Fibroblast of the conjunctiva (primary cell): ENCODE measurements around the gene ADRA1B.
A peak's percentile ranks its signal among the peaks of the same experiment; 100 is the strongest.

Source experiments
- DNase-seq: peaks from one replicate; pipeline ENCODE4 v3.0.0-alpha.2; 2010; ENCODE audit warnings: low read depth

The ADRA1B gene

GRCh38 chr5:160020964-160021363, 104.7 kb downstream of the ADRA1B start:
- DNase-seq: no peak

GRCh38 chr5:160021831-160022446, 105.7 kb downstream of the ADRA1B start:
- peak; percentile 58 for DNase-seq
